ENCODE results near the gene B3GAT3.
"Not testable (repeated sequence)": the region's sequence is repeated elsewhere in the genome, so short reads cannot be mapped to it uniquely, and the experiment has no call there.

The B3GAT3 gene

GRCh38 chr11:62574363-62575071 is 47.3 kb downstream of the B3GAT3 start:
- DNase-seq (ENCODE audit: low read depth) = peak; percentile 25
- TF ChIP-seq CTCF (IDR thresholded peaks at IDR 0.05; ENCODE audit: low read length, missing control alignments) = no peak
- peak overlapping the region; percentile 65 for H3K4me3 ChIP-seq (replicated peaks; ENCODE audit: low read depth, low read length)

GRCh38 chr11:62573592-62574362 is 48.0 kb downstream of the B3GAT3 start, which contains the start of gene EEF1G:
Gene EEF1G (minus strand): TSS chr11:62573891. CDS start chr11:62573842, 49 bp downstream.
- peak within 1 kb of the TSS; percentile 99 for H3K4me3 ChIP-seq (replicated peaks; ENCODE audit: low read depth, low read length)
- TF ChIP-seq CTCF (IDR thresholded peaks at IDR 0.05; ENCODE audit: low read length, missing control alignments) = no peak
- DNase-seq (ENCODE audit: low read depth) = peak; percentile 100

GRCh38 chr11:62573006-62573591 is 48.7 kb downstream of the B3GAT3 start:
- no peak for TF ChIP-seq CTCF (IDR thresholded peaks at IDR 0.05; ENCODE audit: low read length, missing control alignments)
- peak; percentile 23 for DNase-seq (ENCODE audit: low read depth)

GRCh38 chr11:62572431-62572830 is 49.4 kb downstream of the B3GAT3 start:
- no peak for TF ChIP-seq CTCF (IDR thresholded peaks at IDR 0.05; ENCODE audit: low read length, missing control alignments)
- DNase-seq (ENCODE audit: low read depth) = no peak
- peak overlapping the region; percentile 99 for H3K4me3 ChIP-seq (replicated peaks; ENCODE audit: low read depth, low read length)

More at GRCh38 chr11:62573006-62573591, 48.7 kb downstream of the B3GAT3 start:
- H3K4me3 ChIP-seq (replicated peaks; ENCODE audit: low read depth, low read length) = peak overlapping the region; percentile 99

- not testable (repeated sequence) for DNase-seq (ENCODE audit: low read depth); H3K4me3 ChIP-seq (replicated peaks; ENCODE audit: low read depth, low read length)
Observed at GRCh38 chr11:62571493-62571892, 50.3 kb downstream of the B3GAT3 start.

- not testable (repeated sequence) for DNase-seq (ENCODE audit: low read depth); H3K4me3 ChIP-seq (replicated peaks; ENCODE audit: low read depth, low read length)
Observed at GRCh38 chr11:62570903-62571302, 50.9 kb downstream of the B3GAT3 start.

- TF ChIP-seq CTCF (IDR thresholded peaks at IDR 0.05; ENCODE audit: low read length, missing control alignments) = no peak
- H3K4me3 ChIP-seq (replicated peaks; ENCODE audit: low read depth, low read length) = no peak overlapping the region
- DNase-seq (ENCODE audit: low read depth) = no peak
Observed at GRCh38 chr11:62569611-62570010, 52.2 kb downstream of the B3GAT3 start.
